ENCODE results near the gene ATP1A3.

GRCh38 chr19:41957161-41957837 lies 36.7 kb downstream of the ATP1A3 start:
- TF ChIP-seq, protein P1, sequence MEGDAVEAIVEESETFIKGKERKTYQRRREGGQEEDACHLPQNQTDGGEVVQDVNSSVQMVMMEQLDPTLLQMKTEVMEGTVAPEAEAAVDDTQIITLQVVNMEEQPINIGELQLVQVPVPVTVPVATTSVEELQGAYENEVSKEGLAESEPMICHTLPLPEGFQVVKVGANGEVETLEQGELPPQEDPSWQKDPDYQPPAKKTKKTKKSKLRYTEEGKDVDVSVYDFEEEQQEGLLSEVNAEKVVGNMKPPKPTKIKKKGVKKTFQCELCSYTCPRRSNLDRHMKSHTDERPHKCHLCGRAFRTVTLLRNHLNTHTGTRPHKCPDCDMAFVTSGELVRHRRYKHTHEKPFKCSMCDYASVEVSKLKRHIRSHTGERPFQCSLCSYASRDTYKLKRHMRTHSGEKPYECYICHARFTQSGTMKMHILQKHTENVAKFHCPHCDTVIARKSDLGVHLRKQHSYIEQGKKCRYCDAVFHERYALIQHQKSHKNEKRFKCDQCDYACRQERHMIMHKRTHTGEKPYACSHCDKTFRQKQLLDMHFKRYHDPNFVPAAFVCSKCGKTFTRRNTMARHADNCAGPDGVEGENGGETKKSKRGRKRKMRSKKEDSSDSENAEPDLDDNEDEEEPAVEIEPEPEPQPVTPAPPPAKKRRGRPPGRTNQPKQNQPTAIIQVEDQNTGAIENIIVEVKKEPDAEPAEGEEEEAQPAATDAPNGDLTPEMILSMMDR (conservative IDR thresholded peaks at IDR 0.05; ENCODE audit: low read depth, low read length): no peak
- TF ChIP-seq EZH2 (IDR thresholded peaks at IDR 0.05; ENCODE audit: borderline replicate concordance, low read depth, low read length, poor library complexity, severe bottlenecking): no peak
